ENCODE results near the gene RAD23B.

The RAD23B gene

GRCh38 chr9:107282759-107283622 is at the start of gene RAD23B:
Gene RAD23B (plus strand): TSS chr9:107283279. CDS start chr9:107283630, 351 bp downstream.
- ATAC-seq: peak; percentile 98
- TF ChIP-seq, protein P1, sequence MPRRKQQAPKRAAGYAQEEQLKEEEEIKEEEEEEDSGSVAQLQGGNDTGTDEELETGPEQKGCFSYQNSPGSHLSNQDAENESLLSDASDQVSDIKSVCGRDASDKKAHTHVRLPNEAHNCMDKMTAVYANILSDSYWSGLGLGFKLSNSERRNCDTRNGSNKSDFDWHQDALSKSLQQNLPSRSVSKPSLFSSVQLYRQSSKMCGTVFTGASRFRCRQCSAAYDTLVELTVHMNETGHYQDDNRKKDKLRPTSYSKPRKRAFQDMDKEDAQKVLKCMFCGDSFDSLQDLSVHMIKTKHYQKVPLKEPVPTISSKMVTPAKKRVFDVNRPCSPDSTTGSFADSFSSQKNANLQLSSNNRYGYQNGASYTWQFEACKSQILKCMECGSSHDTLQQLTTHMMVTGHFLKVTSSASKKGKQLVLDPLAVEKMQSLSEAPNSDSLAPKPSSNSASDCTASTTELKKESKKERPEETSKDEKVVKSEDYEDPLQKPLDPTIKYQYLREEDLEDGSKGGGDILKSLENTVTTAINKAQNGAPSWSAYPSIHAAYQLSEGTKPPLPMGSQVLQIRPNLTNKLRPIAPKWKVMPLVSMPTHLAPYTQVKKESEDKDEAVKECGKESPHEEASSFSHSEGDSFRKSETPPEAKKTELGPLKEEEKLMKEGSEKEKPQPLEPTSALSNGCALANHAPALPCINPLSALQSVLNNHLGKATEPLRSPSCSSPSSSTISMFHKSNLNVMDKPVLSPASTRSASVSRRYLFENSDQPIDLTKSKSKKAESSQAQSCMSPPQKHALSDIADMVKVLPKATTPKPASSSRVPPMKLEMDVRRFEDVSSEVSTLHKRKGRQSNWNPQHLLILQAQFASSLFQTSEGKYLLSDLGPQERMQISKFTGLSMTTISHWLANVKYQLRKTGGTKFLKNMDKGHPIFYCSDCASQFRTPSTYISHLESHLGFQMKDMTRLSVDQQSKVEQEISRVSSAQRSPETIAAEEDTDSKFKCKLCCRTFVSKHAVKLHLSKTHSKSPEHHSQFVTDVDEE (CRISPR knock-in tag; IDR thresholded peaks at IDR 0.05): peak; percentile 51; the same call in 1 of the 2 replicates
- no peak for TF ChIP-seq ARNTL (CRISPR knock-in tag; IDR thresholded peaks at IDR 0.05; ENCODE audit: borderline replicate concordance, low read depth)
- no peak for TF ChIP-seq ZNF70 (CRISPR knock-in tag; IDR thresholded peaks at IDR 0.05)
- no peak for TF ChIP-seq POU6F1 (CRISPR knock-in tag; IDR thresholded peaks at IDR 0.05; ENCODE audit: borderline replicate concordance, low read depth)
- TF ChIP-seq PPARA (CRISPR knock-in tag; IDR thresholded peaks at IDR 0.05; ENCODE audit: borderline replicate concordance): no peak
- TF ChIP-seq, protein P2, sequence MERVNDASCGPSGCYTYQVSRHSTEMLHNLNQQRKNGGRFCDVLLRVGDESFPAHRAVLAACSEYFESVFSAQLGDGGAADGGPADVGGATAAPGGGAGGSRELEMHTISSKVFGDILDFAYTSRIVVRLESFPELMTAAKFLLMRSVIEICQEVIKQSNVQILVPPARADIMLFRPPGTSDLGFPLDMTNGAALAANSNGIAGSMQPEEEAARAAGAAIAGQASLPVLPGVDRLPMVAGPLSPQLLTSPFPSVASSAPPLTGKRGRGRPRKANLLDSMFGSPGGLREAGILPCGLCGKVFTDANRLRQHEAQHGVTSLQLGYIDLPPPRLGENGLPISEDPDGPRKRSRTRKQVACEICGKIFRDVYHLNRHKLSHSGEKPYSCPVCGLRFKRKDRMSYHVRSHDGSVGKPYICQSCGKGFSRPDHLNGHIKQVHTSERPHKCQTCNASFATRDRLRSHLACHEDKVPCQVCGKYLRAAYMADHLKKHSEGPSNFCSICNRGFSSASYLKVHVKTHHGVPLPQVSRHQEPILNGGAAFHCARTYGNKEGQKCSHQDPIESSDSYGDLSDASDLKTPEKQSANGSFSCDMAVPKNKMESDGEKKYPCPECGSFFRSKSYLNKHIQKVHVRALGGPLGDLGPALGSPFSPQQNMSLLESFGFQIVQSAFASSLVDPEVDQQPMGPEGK (CRISPR knock-in tag; IDR thresholded peaks at IDR 0.05; ENCODE audit: borderline replicate concordance): peak; percentile 63; the same call in 1 of the 2 replicates
- 0 out of 2 replicates have a peak, but pooled peaks have one; percentile 22 for TF ChIP-seq ESRRG (CRISPR knock-in tag; IDR thresholded peaks at IDR 0.05)
- TF ChIP-seq OSR1 (CRISPR knock-in tag; IDR thresholded peaks at IDR 0.05): no peak
- TF ChIP-seq ZC3H10 (CRISPR knock-in tag; IDR thresholded peaks at IDR 0.05): no peak
- no peak for TF ChIP-seq ISL1 (CRISPR knock-in tag; IDR thresholded peaks at IDR 0.05)
- TF ChIP-seq ZFP30 (CRISPR knock-in tag; IDR thresholded peaks at IDR 0.05): no peak
- TF ChIP-seq SNAI2 (CRISPR knock-in tag; IDR thresholded peaks at IDR 0.05): no peak
- no peak for TF ChIP-seq CSDC2 (CRISPR knock-in tag; IDR thresholded peaks at IDR 0.05)
- TF ChIP-seq BACH2 (CRISPR knock-in tag; IDR thresholded peaks at IDR 0.05; ENCODE audit: borderline replicate concordance): no peak

GRCh38 chr9:107235765-107236442 is 47.2 kb upstream of the RAD23B start:
- TF ChIP-seq PPARA (CRISPR knock-in tag; IDR thresholded peaks at IDR 0.05; ENCODE audit: borderline replicate concordance) (no peak), CSRNP3 (CRISPR knock-in tag; IDR thresholded peaks at IDR 0.05) (no peak), TCF4 (CRISPR knock-in tag; IDR thresholded peaks at IDR 0.05; ENCODE audit: borderline replicate concordance) (no peak), ZNF565 (CRISPR knock-in tag; conservative IDR thresholded peaks at IDR 0.05; ENCODE audit: low read depth) (no peak), ISL1 (CRISPR knock-in tag; IDR thresholded peaks at IDR 0.05) (no peak), RARB (CRISPR knock-in tag; IDR thresholded peaks at IDR 0.05) (no peak), CSDC2 (CRISPR knock-in tag; IDR thresholded peaks at IDR 0.05) (no peak), ZFP3 (CRISPR knock-in tag; IDR thresholded peaks at IDR 0.05) (no peak), OSR1 (CRISPR knock-in tag; IDR thresholded peaks at IDR 0.05) (no peak), ZNF8 (CRISPR knock-in tag; IDR thresholded peaks at IDR 0.05) (no peak), BACH2 (CRISPR knock-in tag; IDR thresholded peaks at IDR 0.05; ENCODE audit: borderline replicate concordance) (no peak), ARNTL (CRISPR knock-in tag; IDR thresholded peaks at IDR 0.05; ENCODE audit: borderline replicate concordance, low read depth) (no peak), ZFP30 (CRISPR knock-in tag; IDR thresholded peaks at IDR 0.05) (no peak), SNAI2 (CRISPR knock-in tag; IDR thresholded peaks at IDR 0.05) (no peak), ZNF70 (CRISPR knock-in tag; IDR thresholded peaks at IDR 0.05) (no peak), ZC3H10 (CRISPR knock-in tag; IDR thresholded peaks at IDR 0.05) (no peak), ESRRG (CRISPR knock-in tag; IDR thresholded peaks at IDR 0.05) (no peak), GLIS3 (CRISPR knock-in tag; IDR thresholded peaks at IDR 0.05) (no peak)
- TF ChIP-seq, protein P3, sequence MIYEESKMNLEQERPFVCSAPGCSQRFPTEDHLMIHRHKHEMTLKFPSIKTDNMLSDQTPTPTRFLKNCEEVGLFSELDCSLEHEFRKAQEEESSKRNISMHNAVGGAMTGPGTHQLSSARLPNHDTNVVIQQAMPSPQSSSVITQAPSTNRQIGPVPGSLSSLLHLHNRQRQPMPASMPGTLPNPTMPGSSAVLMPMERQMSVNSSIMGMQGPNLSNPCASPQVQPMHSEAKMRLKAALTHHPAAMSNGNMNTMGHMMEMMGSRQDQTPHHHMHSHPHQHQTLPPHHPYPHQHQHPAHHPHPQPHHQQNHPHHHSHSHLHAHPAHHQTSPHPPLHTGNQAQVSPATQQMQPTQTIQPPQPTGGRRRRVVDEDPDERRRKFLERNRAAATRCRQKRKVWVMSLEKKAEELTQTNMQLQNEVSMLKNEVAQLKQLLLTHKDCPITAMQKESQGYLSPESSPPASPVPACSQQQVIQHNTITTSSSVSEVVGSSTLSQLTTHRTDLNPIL (CRISPR knock-in tag; IDR thresholded peaks at IDR 0.05; ENCODE audit: low read depth): no peak
- TF ChIP-seq, protein P1 (CRISPR knock-in tag; IDR thresholded peaks at IDR 0.05): no peak
- ATAC-seq: no peak
